Measurements from ENCODE around the gene ZNF710.

Gene ZNF710

GRCh38 chr15:90038632-90039095, 37.5 kb downstream of the ZNF710 start:
- DNase-seq (ENCODE audit: low read depth in 2 of 2): no peak

- DNase-seq (ENCODE audit: low read depth in 2 of 2): no peak
These were observed 38.9 kb downstream of the ZNF710 start for GRCh38 chr15:90039996-90040395.

- DNase-seq (ENCODE audit: low read depth in 2 of 2): no peak
These were observed 39.5 kb downstream of the ZNF710 start for GRCh38 chr15:90040618-90041017.

DNA sequence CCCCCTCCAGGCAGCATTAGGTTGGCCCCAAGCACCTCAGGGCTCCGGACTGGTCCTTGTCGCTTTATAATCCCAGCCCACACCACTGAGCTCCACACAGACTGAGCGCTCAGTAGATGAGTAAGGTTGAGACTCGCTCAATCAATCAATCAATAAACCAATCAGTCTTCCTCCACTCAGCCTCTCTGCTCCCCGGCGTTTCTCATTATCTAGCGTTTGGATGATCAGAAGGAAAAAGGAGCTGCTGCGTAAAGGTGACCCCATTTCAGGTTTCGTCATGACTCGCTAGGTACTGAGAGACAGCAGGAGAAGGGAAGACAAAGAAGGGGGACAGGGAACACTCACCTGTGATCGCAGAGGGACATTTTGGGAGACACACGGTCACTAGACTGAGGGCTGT, 41.2 kb downstream of the ZNF710 start:
- no peak for DNase-seq (ENCODE audit: low read depth in 2 of 2)

DNA sequence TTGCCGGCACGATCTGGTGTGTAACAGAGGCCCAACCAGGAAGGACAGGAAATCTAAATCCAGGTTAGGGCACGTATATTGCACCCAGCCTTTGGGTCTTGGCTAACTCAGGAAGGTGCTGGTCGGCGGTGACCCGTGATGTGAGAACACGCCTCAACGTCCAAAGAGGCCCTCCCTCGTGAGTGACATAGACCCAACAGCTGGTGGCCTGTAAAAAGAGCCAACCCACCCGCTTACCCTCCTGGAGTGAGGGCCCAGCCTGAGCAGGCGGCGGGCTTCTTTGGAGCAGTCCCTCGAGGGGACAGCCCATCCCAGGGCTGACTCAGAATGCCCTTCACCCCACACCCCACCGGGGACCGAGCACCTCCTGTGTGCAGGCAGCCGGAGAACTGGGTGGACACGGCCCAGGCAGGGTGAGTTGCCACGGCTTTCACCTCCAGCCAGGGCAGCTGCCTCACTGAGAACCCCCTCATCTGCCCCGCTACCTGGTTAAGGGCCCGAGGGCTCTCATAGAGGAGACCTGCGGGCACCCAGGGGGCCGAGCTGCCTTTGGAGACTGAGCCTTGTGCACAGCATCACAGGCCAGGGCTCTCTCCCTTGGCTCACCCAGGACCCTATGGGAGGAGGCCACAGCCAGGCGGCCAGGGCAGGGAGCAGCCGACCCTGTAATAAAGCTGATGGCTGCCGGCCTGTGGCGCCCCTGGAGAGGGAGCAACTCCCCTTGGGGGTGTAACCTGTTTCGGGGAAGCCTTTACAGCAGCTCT, 41.8 kb downstream of the ZNF710 start:
- DNase-seq (ENCODE audit: low read depth in 2 of 2): no peak

DNA sequence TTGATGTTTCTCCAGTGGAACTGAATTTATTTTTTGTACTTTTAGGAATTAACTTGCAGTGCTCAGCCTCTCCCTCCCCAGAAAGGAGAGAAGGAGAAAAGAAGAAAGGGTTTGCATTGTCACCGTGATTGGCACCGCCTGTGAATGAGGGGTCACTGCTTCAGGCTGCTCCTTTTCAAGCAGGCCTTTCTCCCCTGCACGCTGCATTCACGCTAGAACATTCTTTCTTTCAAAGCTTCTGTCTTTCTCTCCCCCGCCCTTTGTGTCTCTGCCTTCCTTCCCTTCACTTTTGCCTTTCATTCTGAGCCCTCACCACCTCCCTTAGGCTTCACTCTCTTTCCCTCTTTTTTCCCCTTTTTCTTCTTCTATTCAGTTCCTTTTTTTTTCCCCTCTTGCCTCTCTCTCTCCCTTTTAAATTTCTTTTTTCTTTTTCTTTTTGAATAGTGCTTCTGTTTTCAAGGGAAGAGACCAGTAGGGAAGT, 42.4 kb downstream of the ZNF710 start:
- DNase-seq (ENCODE audit: low read depth in 2 of 2): no peak

DNA sequence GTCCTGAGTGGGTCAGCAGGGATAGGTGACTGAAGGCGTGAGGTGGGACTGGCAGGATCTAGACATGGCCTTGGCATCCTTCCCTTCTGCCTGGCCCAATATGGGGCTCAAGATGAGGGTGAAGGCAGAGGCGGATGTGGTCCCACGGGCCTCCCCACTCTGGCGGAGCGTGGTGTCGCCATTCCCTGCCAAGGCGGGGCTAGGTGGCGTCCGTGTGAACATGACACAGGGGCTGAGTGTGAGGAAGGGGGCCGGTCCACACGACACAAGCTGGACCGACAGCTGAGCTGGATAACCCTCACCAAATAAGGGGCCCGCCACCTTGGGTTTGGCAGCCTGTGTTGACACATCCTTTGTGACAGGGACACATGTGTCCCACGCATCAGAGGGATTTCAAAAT, 43.1 kb downstream of the ZNF710 start:
- DNase-seq (ENCODE audit: low read depth in 2 of 2): no peak

GRCh38 chr15:90044916-90045371, 43.8 kb downstream of the ZNF710 start:
- no peak for DNase-seq (ENCODE audit: low read depth in 2 of 2)

GRCh38 chr15:90046289-90046688, 45.2 kb downstream of the ZNF710 start:
- DNase-seq (ENCODE audit: low read depth in 2 of 2): no peak

DNA sequence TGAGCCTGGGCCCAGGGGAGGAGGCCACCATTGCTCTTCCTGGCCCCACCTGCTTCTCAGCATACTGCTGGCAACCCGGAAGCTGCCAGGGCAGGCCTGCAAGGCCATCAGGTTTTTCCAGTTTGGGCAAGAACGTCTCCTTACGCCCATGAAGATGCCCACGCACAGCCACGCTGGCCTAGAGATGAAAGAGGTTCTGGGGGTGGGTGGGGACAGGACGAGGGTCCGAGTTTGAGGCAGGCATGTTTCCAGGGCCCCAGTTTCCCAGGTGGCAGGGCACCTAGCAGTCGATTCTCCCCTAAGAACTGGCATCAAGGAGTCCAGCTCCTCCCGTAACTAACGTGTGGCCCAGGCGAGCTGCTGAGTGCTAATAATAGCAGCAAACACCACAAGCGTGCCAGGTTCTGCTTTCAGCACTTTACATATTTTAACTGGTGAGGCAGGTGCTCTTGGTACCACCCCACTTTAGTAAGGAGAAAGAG, 45.8 kb downstream of the ZNF710 start:
- DNase-seq (ENCODE audit: low read depth in 2 of 2): no peak

DNA sequence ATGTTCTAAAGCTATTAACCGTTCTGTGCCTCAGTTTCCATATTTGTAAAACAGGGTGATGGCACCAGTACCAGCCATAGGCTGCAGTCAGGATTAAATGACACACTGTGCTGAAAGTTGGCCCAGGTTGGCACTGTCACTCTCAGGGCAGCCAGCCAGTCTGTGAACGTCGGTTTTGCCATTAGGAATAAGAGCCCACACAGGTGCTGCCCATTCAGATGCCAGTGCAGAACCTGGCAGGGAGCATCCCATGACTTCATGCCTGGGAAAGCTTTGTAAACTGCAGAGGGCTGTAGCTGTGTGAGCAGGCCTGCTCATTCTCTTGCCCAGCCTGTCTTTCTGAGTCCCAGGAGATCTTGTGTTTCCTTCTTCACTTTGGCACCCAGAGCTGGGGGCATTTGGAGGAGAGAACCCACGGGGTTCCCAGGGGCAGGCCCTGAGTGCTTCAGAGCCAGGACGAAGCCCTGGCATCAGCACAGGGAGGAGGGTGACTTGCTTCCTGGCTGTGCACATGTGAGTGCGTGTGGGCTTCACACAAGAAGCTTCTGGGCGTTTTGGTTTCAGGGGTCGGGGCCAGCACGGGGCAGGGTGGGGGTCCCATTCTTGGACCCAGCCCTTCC, 46.9 kb downstream of the ZNF710 start:
- DNase-seq (ENCODE audit: low read depth in 2 of 2): no peak

DNA sequence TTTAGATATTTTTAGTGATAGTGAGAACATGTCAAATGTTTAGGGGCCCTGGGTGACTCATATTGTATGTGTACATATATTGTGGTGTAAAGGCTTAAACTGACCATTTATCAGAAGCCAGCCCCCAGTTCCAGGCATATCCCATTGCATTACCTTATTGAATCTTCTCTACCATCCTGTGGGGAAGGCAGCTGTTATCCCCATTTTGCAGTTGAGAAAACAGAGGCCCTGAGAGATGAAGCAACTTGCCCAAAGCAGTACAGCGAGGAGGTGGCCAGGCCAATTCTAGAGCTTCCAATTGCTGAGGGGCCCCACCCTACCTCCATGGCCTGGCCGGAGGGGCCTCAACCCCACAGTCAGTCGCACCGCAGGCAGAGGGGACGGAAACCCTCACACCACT, 47.9 kb downstream of the ZNF710 start:
- DNase-seq (ENCODE audit: low read depth in 2 of 2): no peak

- no peak for DNase-seq (ENCODE audit: low read depth in 2 of 2)
These were observed 48.8 kb downstream of the ZNF710 start for GRCh38 chr15:90049666-90050604.

DNA sequence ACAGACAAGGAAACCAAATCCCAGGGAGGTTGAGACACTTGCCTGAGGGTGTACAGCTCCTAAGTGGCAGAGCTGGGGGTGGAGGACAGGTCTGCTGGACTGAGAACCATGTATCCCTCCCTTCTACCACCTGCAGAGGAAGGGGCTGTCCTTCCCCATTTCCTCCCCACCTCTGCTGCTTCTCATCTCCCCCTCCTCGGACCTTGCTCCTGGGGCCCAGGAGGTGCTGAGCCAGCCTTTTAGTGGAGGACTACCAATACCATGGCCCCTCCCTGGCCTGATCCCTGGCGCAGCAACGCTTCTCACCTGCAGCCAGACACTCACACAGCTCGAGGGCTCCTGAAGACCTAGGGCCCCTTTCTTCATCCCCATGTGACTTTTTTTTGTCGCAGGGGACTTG, 50.8 kb downstream of the ZNF710 start:
- DNase-seq (ENCODE audit: low read depth in 2 of 2): no peak

- no peak for DNase-seq (ENCODE audit: low read depth in 2 of 2)
These were observed 52.8 kb downstream of the ZNF710 start for GRCh38 chr15:90053685-90054466.

DNA sequence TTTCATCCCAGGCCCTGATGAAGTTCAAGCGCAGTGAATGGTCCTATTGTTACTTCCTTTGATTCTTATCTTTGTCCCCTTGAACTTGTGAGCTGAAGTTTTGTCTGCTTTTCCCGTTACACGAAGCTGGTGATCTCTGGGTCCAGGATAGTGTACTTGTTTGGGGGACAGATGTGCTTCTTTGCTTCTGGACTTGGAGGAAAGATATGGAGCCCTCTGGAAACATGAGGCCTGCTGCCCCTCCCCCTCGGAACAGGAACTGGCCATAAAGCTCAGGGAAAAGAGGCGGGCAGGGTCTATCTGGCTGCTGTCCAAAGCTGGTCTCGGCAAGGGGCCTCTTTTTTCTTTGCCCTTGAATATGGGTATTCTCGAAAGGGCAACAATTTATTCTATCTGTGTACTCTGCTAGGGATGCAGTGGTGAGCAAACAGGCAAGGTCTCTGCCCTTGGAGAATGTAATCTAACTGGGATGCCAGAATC, 53.5 kb downstream of the ZNF710 start:
- no peak for DNase-seq (ENCODE audit: low read depth in 2 of 2)

- DNase-seq (ENCODE audit: low read depth in 2 of 2): no peak
These were observed 54.1 kb downstream of the ZNF710 start for GRCh38 chr15:90055182-90055581.

DNA sequence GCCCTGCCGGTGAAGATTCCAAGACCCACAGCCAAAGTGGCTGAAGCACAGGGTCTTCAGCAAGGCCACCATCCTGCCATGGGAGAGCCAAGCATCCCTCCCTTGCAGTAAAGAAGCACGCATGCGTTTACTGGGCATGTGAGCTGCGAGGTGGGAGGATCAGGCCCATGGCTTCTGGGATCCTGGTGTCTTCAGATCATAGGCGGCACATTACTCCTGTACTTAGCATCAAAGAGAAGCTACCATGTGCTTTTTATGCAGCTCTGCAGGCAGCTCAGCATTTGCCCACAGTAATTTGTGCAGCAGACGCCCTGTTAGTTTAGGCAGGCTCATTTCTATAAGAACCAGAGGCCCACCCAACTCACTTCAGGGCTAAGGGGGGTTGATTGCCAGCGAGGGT, 55.4 kb downstream of the ZNF710 start:
- DNase-seq (ENCODE audit: low read depth in 2 of 2): no peak

DNA sequence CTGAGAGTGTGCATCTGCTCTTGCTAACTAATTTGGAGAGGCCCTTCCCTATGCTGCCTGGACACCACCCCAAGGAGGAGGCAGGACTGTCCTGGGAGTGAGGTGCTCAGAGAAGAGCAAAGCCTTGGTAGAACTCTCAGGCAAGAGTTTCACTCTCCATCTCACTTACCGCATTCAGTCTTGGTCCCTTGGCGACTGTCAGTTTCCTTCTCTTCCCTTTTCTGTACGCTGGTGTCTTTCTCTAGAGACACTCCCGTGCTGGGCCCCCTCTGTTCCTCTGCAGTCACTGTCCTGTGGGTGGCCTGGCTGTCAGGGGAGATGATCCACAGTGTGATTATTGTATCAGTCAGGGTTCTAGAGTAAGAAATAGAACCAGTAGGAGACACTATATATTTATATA, 57.2 kb downstream of the ZNF710 start:
- DNase-seq (ENCODE audit: low read depth in 2 of 2): no peak

- DNase-seq (ENCODE audit: low read depth in 2 of 2): no peak
These were observed 57.7 kb downstream of the ZNF710 start for GRCh38 chr15:90058775-90059174.

Measured in stimulated activated CD4-positive, alpha-beta T cell treated with anti-CD3 and anti-CD28 coated beads, Interleukin-15, amount 100 ng/mL, for 48 hours (primary cell).